ENCODE measurements around the gene TAGLN3.
A peak's percentile ranks its signal among the peaks of the same experiment; 100 is the strongest.

The TAGLN3 gene

DNA sequence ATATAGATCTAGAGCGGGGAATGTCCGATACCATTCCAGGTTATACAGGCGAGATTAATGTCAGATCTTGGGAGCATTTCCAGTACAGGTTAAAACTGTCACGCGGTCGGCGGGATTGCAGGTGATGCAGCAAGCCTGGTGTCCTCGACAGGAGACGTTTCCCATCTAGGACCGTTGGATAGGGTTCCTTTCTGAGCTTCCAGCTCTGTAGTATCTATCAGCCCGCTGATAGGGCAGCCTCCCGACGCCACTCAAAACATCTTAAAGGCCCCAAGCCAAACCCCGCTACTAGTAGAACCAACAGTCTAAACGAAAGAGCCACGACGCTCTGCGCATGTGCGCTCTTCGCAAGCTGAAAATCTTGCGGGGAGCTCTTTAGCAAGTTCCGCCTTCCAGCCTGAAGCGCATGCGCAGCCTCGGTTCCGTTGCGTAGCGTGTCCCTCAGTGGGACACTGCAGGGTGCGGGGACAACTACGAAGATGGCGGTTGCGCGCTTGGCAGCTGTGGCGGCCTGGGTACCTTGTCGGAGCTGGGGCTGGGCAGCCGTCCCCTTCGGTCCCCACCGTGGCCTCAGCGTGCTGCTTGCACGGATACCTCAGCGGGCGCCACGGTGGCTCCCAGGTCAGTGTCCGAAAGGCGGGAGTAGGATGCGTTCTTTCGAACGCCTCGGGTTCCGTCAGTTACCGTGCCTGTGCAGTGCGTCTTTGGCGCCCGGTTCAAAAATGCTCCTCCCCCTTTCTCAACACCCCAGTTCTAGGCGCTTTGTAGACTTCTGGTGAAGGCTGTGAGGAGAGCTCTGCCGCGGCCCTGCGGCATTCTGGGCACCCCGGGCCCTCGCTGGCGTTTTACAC is 19.9 kb upstream of the TAGLN3 start, which contains the start of gene ABHD10:
TSS of gene ABHD10 (plus strand) at position 444 of the 851 bp plus-strand sequence. CDS start at position 480, 36 bp downstream.
- peak; percentile 98 for DNase-seq (ENCODE audit: low spot score)

GRCh38 chr3:111979434-111980038 is 19.2 kb upstream of the TAGLN3 start:
- no peak for DNase-seq (ENCODE audit: low spot score)

- DNase-seq (ENCODE audit: low spot score): no peak
Measured at GRCh38 chr3:111980716-111981456, 17.8 kb upstream of the TAGLN3 start.

DNA sequence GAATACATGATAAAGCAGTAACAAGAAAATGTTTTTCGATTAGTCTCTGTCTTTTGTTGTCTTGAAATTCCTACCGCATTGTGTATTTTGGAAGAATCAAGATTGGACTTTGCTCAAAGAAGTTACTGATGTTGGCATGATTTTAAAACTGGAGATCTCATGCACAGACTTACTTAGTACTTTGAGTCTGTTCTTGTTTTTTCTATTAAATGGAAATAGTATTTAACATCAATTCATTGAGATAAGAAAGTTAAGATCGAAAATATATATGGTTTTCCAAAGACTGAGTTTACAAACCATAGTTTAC is 17.3 kb upstream of the TAGLN3 start:
- no peak for DNase-seq (ENCODE audit: low spot score)

GRCh38 chr3:111984636-111985298 is 14.0 kb upstream of the TAGLN3 start:
- no peak for DNase-seq (ENCODE audit: low spot score)

GRCh38 chr3:111986800-111987199 is 11.9 kb upstream of the TAGLN3 start:
- no peak for DNase-seq (ENCODE audit: low spot score)

GRCh38 chr3:111989061-111989678 is 9.6 kb upstream of the TAGLN3 start:
- DNase-seq (ENCODE audit: low spot score): peak; percentile 53

- DNase-seq (ENCODE audit: low spot score): no peak
Measured at GRCh38 chr3:111993038-111993437, 5.7 kb upstream of the TAGLN3 start.

- DNase-seq (ENCODE audit: low spot score): no peak
Measured at GRCh38 chr3:111999484-112000324, 982 bp downstream of the TAGLN3 start.

DNA sequence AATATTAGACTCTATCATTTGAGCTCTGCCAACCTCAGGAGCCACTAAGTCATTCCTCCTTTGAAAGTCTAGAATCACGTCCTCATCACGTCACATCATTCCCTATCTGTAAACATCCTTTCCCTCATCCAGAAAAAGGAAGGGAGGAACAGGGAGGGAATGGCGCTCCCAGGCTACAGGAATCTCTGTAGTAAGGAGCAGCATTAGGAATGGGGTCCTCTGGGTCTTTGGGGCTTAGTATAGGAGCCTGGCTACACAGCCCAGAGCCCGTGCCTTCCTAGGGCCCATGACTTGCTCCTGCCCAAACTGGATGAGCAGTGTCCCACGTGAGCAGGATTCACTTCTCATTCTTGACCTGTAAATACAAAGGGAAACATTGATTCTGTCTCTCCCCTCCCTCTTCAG is 1.6 kb downstream of the TAGLN3 start:
- no peak for DNase-seq (ENCODE audit: low spot score)

DNA sequence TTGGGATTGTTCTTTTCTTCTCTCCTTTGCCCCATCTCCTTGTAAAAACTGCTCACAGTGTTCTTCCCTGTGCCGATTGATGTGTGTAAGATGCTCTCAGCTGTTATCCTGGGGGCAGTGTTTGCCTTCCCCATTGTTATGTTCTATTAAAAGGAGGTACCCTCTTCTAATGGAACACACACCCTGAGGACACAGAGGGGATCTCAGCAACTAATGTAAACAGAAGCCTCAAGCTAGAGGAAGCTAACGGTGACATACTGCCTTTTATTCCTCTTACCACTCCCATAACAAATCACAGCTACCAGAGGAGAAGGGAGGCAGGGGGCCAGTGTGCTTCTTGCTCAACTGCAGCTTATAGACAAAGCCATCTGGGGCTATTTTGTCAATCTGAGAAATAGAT is 2.2 kb downstream of the TAGLN3 start:
- no peak for DNase-seq (ENCODE audit: low spot score)

- no peak for DNase-seq (ENCODE audit: low spot score)
Measured at GRCh38 chr3:112001526-112001925, 2.8 kb downstream of the TAGLN3 start.

DNA sequence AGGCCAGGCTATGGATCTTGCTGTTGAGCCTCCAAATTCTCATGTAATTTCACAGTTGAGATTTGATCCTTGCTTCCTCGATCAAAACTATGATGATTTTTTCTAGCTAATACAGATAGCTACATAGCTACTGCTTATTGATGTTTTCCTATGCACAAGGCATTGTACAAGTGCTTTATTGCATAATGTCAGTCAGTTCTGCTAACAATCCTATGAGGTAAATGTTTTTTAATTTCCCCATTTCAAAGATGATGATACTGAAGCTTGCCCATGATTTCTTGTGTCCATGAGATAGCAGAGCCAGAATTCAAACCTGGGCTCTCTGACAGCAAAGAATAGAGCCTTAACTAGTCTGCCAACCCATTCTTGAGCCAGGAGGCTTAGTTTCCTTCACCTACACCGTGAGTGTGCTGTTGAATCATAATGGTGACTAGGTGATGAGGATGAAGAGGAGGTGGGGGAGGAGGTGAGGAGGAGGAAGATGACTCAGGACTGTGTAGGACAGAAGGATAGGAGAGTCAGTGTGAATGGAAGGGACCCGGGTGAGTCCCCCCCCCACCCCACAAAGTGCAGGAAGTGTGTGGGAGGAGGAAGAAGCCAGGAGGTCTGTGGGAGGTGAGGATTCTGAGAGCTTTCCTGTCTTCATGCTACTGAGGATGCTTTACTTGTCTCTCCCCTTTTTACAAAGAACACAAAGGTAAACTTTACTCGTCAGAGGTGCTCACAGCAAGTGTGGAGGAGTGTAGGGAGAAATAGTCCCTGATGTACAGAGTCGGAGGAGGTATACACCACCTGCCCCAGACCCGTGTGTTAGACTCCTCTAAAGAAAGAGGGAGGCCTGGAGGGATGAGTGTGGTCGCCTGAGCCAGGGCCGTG is 3.6 kb downstream of the TAGLN3 start:
- DNase-seq (ENCODE audit: low spot score): no peak

GRCh38 chr3:112003321-112004080 is 4.8 kb downstream of the TAGLN3 start:
- no peak for DNase-seq (ENCODE audit: low spot score)

GRCh38 chr3:112004187-112004586 is 5.5 kb downstream of the TAGLN3 start:
- DNase-seq (ENCODE audit: low spot score): no peak

DNA sequence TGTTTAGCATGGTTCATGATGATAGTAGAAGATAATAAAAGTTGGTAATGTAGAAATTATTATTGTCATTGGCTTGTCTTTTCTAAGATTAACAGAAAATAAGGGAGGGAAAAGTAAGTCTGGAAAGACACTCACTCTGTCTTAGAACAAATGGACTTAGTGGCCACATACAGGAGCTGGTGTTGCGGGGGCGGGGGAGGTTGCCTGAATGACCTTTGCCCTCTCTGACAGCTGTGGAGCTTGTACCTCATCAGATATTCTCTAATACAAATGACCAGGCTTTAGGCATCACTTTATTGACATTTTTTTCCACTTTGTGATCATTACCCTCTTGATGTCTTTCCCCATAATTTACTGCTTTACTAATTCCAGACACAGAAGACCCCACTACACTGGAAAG is 5.9 kb downstream of the TAGLN3 start:
- DNase-seq (ENCODE audit: low spot score): no peak

GRCh38 chr3:112005091-112005672 is 6.5 kb downstream of the TAGLN3 start:
- DNase-seq (ENCODE audit: low spot score): no peak

- DNase-seq (ENCODE audit: low spot score): no peak
Measured at GRCh38 chr3:112007633-112008032, 8.9 kb downstream of the TAGLN3 start.

- no peak for DNase-seq (ENCODE audit: low spot score)
Measured at GRCh38 chr3:112009670-112010069, 10.9 kb downstream of the TAGLN3 start.
